Airway epithelial cell (primary cell): ENCODE data around the gene QPCTL. TPM values are rescaled to one million over a fixed set of nuclear protein-coding genes. Genes with fewer than 3 reads are reported as not detected.

Experiments used
- total RNA-seq: library from RNA; depleted of rRNA; stranded (reverse); fragments of >200 nt; gene quantifications from 2 replicates; pipeline ENCODE4 v1.2.3, GENCODE V29; 2015

QPCTL gene
- 22.2 and 27.9 TPM in 2 replicates for total RNA-seq

GRCh38 chr19:45692187-45693105, at the start of gene QPCTL:
TSS of gene QPCTL (plus strand) at chr19:45692666. CDS start at chr19:45692704, 38 bp downstream.

DNA sequence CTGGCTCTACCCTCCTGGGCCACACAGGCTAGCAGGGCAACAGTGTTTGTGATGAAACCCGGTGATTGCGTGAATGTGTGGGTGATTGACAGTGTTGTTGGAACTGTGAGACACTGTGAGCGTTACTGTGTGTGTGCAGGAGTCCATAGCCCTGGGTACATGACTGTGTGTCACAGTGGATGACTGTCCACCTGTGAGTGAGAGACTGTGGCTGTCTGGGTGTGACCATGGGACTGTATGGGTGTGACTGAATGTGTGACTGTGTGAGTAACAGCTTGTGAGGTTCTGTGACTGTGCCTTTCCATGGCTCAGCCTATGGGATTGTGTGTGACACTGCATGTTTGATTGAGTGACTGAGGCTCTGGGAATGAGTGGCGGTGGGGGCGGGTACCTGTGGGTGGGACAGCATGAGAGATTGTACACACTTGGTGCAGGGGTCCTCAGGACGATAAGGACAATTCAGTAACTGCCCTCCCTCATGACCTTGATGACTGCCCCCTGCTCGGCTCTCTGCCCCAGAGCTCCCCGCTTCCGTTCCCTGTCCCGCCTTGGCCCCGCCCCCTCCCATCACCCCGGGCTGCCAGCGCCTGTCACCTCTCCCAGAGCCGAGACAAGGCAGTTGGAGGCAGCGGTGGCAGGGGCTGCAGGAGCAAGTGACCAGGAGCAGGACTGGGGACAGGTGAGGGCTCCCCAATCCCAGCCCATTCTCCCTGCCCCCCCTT, 24.7 kb upstream of the QPCTL start, which contains the start of gene GIPR:
GIPR (plus strand) TSS at position 602 of the 722 bp plus-strand sequence. CDS start 1,300 bp downstream, outside the sequence.

DNA sequence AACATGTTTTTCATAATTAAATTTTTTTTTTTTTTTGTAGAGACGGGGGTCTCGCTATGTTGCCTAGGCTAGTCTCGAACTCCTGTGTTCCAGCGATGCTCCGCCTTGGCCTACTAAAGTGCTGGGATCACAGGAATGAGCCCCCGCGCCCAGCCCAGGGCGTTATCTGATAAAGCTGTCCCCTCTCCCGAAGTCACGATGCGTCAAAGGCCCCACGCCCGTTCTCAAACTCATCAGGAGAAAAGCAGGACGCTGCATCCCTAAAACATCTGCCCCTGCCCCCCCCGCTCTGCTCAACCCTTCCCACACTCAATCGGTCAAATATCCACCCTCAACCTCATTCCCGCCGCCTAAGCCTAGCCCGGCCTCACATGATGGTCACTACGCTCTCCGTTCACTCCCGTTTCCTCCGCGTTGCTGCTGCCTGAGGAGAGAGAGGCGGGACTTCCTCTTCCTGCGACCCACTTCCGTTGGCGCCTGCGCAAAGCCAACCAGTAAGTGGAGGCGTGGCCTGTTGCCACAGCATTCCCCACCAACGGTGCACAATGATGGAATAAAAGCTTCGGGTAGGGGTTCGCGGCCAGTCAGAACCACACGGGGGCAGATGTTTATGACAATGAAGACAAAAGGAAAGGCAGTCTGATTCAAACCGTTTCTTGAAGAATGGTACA, 815 bp upstream of the QPCTL start, which contains the start of gene SNRPD2:
SNRPD2 (minus strand) TSS at position 438 of the 671 bp plus-strand sequence; CDS start at position 373, 65 bp downstream.

GRCh38 chr19:45730368-45731288, 38.2 kb downstream of the QPCTL start, which contains the start of gene FBXO46:
TSS of gene FBXO46 (minus strand) at chr19:45730896. CDS start at chr19:45713495, 17,401 bp downstream.

DNA sequence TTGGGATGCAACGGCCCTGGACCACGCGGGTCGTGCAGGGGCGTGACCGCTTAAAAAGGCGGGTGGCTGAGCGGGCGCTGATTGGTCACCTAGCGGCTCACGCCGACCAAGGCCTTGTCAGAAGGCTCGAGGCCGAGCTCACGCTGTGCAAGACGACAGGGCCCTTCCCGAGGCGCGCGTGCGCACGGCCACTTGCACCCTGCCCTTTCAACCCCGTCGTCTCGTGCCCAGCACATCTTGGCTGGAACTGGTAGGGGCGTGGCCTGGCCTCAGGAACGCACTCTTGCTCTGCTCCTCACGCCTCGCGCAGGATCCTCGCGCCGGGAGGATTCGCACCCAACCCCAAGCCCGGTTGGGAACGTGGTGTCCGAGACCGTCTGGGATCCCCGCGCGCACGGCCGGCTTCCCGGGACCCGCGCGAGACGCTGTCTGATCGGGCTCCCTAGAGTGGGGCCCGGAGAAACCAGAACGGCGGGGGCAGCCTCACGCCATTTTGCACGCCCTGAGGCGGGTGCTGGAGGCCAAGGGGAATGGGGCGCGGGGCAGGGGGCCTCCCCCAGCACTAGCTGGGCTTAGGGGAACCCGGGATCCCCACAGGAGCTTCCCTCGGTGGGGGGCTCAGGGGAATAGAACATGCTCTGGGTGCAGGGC, 40.8 kb downstream of the QPCTL start, which contains the start of gene MEIOSIN:
MEIOSIN (plus strand) TSS at position 280 of the 651 bp plus-strand sequence. CDS start 1,938 bp downstream, outside the sequence.

Other genes with a start within 250 kb of the QPCTL start
- 17.5 and 19.0 TPM in 2 replicates for gene FOSB, start 224.7 kb upstream of the QPCTL start, total RNA-seq
- gene RTN2, start 195.6 kb upstream of the QPCTL start, total RNA-seq, result 7.1 and 10.5 TPM in 2 replicates
- 3.0 and 3.9 TPM in 2 replicates for gene PPM1N, start 194.2 kb upstream of the QPCTL start, total RNA-seq
- 130 and 137 TPM in 2 replicates for gene VASP, start 185.2 kb upstream of the QPCTL start, total RNA-seq
- 11.7 and 13.1 TPM in 2 replicates for gene OPA3, start 107.9 kb upstream of the QPCTL start, total RNA-seq
- gene GPR4, start 90.5 kb upstream of the QPCTL start, total RNA-seq, result not detected in 2 replicates
- 54.8 and 64.7 TPM in 2 replicates for gene EML2, start 53.3 kb upstream of the QPCTL start, total RNA-seq
- gene GIPR, start 24.4 kb upstream of the QPCTL start, total RNA-seq, result 1.2 and 3.7 TPM in 2 replicates
- gene SNRPD2, start 713 bp upstream of the QPCTL start, total RNA-seq, result 333 and 378 TPM in 2 replicates
- 15.8 and 19.8 TPM in 2 replicates for gene FBXO46, start 38.2 kb downstream of the QPCTL start, total RNA-seq
- gene MEIOSIN, start 40.8 kb downstream of the QPCTL start, total RNA-seq, result not detected in 2 replicates
- gene SIX5, start 76.6 kb downstream of the QPCTL start, total RNA-seq, result 10.5 and 11.7 TPM in 2 replicates
- gene DMPK, start 89.8 kb downstream of the QPCTL start, total RNA-seq, result 5.2 and 6.8 TPM in 2 replicates
- gene DMWD, start 100.2 kb downstream of the QPCTL start, total RNA-seq, result 20.0 and 24.5 TPM in 2 replicates
- not detected in 2 replicates for gene RSPH6A, start 122.6 kb downstream of the QPCTL start, total RNA-seq
- 30.1 and 37.5 TPM in 2 replicates for gene SYMPK, start 170.5 kb downstream of the QPCTL start, total RNA-seq
- not detected in 2 replicates for gene FOXA3, start 171.7 kb downstream of the QPCTL start, total RNA-seq
- gene IRF2BP1, start 193.5 kb downstream of the QPCTL start, total RNA-seq, result 25.5 and 28.0 TPM in 2 replicates
- 1.2 and 3.2 TPM in 2 replicates for gene MYPOP, start 209.9 kb downstream of the QPCTL start, total RNA-seq
- not detected in 2 replicates for gene NANOS2, start 222.1 kb downstream of the QPCTL start, total RNA-seq